ENCODE data around the gene CSH1.
"Not testable (repeated sequence)": the region's sequence is repeated elsewhere in the genome, so short reads cannot be mapped to it uniquely, and the experiment has no call there.

CSH1 gene

GRCh38 chr17:63896524-63897354 is at the start of gene CSH1:
CSH1 (minus strand) TSS chr17:63896574; CDS start chr17:63896511, 63 bp downstream.
- not testable (repeated sequence) for H3K4me3 ChIP-seq (ENCODE audit: low read depth in 1 of 2, low read length in 2 of 2); H3K9ac ChIP-seq (ENCODE audit: low read length); H3K27ac ChIP-seq (ENCODE audit: low read depth, low read length); H3K9me3 ChIP-seq (ENCODE audit: low read length); H3K4me1 ChIP-seq (ENCODE audit: insufficient read depth, low read length); H3K36me3 ChIP-seq (ENCODE audit: insufficient read depth, low read length); H3K27me3 ChIP-seq (ENCODE audit: control insufficient read depth in 1 of 2, insufficient read depth in 2 of 2, low read length in 2 of 2)

DNA sequence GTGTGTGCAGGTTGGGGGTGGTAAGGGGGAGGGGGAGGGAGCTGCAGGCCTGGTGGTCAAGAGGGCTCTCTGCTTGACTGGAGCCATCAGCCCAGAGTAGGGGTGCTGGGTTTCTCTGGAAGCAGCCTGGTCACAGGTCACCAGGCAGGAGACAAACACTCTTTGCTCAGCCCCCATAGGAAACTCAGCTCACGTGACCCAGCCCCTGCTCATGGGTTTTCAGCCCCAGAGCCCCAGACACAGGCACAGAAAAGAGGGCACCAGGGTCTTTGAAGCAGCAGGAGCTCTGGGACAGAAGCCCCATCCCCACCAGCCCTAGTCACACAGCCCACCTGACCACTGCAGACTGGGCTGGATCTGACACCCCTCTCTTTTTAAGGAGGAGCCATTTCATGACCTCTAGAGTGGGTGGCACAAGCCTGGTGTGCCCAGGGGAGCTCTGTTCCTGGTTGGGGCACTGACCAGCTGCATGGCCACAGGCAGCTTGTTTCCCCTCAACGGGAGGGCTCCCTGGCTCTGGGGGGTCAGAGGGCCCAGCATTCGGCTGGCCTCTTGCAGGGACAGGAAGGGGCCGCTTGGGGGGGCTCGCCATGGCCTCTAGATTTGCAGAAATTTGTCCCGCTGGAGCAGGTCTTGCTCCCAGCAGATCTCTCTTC is 49.5 kb upstream of the CSH1 start:
- Histone ChIP-seq H3K36me3 (ENCODE audit: insufficient read depth, low read length) (no peaks in the 10 kb centered on the region), H3K27me3 (ENCODE audit: control insufficient read depth in 1 of 2, insufficient read depth in 2 of 2, low read length in 2 of 2) (no peaks in the 10 kb centered on the region), H3K4me3 (ENCODE audit: low read depth in 1 of 2, low read length in 2 of 2) (no peak overlapping the region), H3K4me1 (ENCODE audit: insufficient read depth, low read length) (no peaks in the 10 kb centered on the region), H3K27ac (ENCODE audit: low read depth, low read length) (no peak overlapping the region), H3K9me3 (ENCODE audit: low read length) (no peaks in the 10 kb centered on the region), H3K9ac (ENCODE audit: low read length) (no peak overlapping the region)

GRCh38 chr17:63944736-63945499 is 48.5 kb upstream of the CSH1 start:
- H3K36me3 ChIP-seq (ENCODE audit: insufficient read depth, low read length), result no peaks in the 10 kb centered on the region
- no peaks in the 10 kb centered on the region for H3K4me1 ChIP-seq (ENCODE audit: insufficient read depth, low read length)
- no peak overlapping the region for H3K4me3 ChIP-seq (ENCODE audit: low read depth in 1 of 2, low read length in 2 of 2)
- no peaks in the 10 kb centered on the region for H3K9me3 ChIP-seq (ENCODE audit: low read length)
- H3K27ac ChIP-seq (ENCODE audit: low read depth, low read length), result no peak overlapping the region
- H3K9ac ChIP-seq (ENCODE audit: low read length), result no peak overlapping the region
- no peaks in the 10 kb centered on the region for H3K27me3 ChIP-seq (ENCODE audit: control insufficient read depth in 1 of 2, insufficient read depth in 2 of 2, low read length in 2 of 2)

GRCh38 chr17:63943745-63944144 is 47.4 kb upstream of the CSH1 start:
- H3K27ac ChIP-seq (ENCODE audit: low read depth, low read length), result no peak overlapping the region
- H3K9me3 ChIP-seq (ENCODE audit: low read length), result no peaks in the 10 kb centered on the region
- no peak overlapping the region for H3K4me3 ChIP-seq (ENCODE audit: low read depth in 1 of 2, low read length in 2 of 2)
- no peaks in the 10 kb centered on the region for H3K4me1 ChIP-seq (ENCODE audit: insufficient read depth, low read length)
- no peaks in the 10 kb centered on the region for H3K27me3 ChIP-seq (ENCODE audit: control insufficient read depth in 1 of 2, insufficient read depth in 2 of 2, low read length in 2 of 2)
- H3K36me3 ChIP-seq (ENCODE audit: insufficient read depth, low read length), result no peaks in the 10 kb centered on the region
- no peak overlapping the region for H3K9ac ChIP-seq (ENCODE audit: low read length)

DNA sequence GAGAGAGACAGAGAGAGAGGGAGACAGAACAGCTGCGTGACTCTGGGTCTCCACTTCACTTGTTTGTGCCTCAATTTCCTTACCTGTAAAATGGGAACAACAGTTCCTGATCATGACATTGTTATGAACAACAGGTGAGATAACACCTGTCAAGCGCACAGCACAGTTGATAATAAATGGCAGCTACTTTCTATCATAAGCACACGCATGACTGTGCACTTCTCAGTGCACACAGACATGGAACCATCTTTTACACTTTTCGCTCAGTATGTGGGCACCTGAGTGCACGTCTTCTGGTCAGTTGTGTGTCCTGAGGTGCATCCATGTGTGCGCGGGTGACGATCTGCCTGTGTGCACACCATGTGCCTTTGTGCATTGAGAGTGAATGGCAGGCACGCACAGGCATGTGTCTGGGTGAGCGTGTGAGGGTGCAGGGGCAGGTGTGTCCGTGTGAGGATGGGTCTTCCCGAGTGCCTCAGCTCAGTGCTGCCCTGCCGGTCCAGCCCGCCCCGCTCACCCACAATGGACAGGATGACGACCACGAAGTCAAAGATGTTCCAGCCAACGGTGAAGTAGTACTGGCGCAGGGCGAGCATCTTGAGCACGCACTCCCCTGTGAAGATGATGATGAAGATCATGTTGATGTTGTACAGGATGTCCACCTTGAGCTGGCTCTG is 46.1 kb upstream of the CSH1 start:
- Histone ChIP-seq H3K36me3 (ENCODE audit: insufficient read depth, low read length) (no peaks in the 10 kb centered on the region), H3K4me3 (ENCODE audit: low read depth in 1 of 2, low read length in 2 of 2) (no peak overlapping the region), H3K9ac (ENCODE audit: low read length) (no peak overlapping the region), H3K4me1 (ENCODE audit: insufficient read depth, low read length) (no peaks in the 10 kb centered on the region), H3K27me3 (ENCODE audit: control insufficient read depth in 1 of 2, insufficient read depth in 2 of 2, low read length in 2 of 2) (no peaks in the 10 kb centered on the region), H3K9me3 (ENCODE audit: low read length) (no peaks in the 10 kb centered on the region), H3K27ac (ENCODE audit: low read depth, low read length) (no peak overlapping the region)

DNA sequence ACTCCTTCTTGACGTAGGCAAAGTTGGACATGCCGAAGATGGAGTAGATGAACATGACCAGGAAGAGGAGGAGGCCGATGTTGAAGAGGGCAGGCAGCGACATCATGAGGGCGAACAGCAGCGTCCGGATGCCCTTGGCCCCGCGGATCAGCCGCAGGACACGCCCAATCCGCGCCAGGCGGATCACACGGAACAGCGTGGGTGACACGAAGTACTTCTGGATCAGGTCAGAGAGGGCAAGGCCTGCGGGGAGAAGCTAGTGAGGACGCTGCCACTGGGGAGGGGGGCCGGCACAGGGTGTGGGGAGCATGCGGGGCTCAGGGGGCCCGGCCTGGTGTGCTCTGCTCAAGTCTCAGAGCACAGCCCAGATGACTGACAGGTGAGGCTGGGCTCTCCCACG is 45.4 kb upstream of the CSH1 start:
- Histone ChIP-seq H3K9ac (ENCODE audit: low read length) (no peak overlapping the region), H3K4me1 (ENCODE audit: insufficient read depth, low read length) (no peaks in the 10 kb centered on the region), H3K36me3 (ENCODE audit: insufficient read depth, low read length) (no peaks in the 10 kb centered on the region), H3K27ac (ENCODE audit: low read depth, low read length) (no peak overlapping the region), H3K27me3 (ENCODE audit: control insufficient read depth in 1 of 2, insufficient read depth in 2 of 2, low read length in 2 of 2) (no peaks in the 10 kb centered on the region), H3K4me3 (ENCODE audit: low read depth in 1 of 2, low read length in 2 of 2) (no peak overlapping the region), H3K9me3 (ENCODE audit: low read length) (no peaks in the 10 kb centered on the region)

- Histone ChIP-seq H3K9ac (ENCODE audit: low read length) (no peak overlapping the region), H3K27me3 (ENCODE audit: control insufficient read depth in 1 of 2, insufficient read depth in 2 of 2, low read length in 2 of 2) (no peaks in the 10 kb centered on the region), H3K36me3 (ENCODE audit: insufficient read depth, low read length) (no peaks in the 10 kb centered on the region), H3K4me3 (ENCODE audit: low read depth in 1 of 2, low read length in 2 of 2) (no peak overlapping the region), H3K4me1 (ENCODE audit: insufficient read depth, low read length) (no peaks in the 10 kb centered on the region), H3K9me3 (ENCODE audit: low read length) (no peaks in the 10 kb centered on the region), H3K27ac (ENCODE audit: low read depth, low read length) (no peak overlapping the region)
Measured at GRCh38 chr17:63941162-63941561, 44.8 kb upstream of the CSH1 start.

DNA sequence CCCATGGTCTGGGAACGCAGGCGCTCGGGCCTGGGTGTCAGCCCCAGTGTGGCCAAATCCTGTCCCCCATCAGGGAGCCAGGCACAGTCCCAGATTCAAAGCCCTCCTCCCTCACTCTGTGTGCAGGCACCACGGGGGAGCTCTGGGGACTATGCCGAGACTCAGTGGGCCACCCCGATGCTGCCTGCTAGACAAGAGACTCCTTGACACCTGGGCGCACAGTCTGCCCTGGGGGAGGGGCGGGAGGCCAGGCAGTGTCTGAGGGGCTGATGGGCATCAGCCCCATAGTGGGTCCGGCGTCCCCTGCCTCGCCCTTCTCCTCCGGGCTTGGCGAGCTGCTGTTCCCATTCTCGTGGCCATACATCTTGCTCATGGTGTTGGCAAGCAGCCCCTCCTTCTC is 44.2 kb upstream of the CSH1 start:
- no peak overlapping the region for H3K27ac ChIP-seq (ENCODE audit: low read depth, low read length)

GRCh38 chr17:63939884-63940283 is 43.5 kb upstream of the CSH1 start:
- no peak overlapping the region for H3K4me3 ChIP-seq (ENCODE audit: low read depth in 1 of 2, low read length in 2 of 2)
- H3K4me1 ChIP-seq (ENCODE audit: insufficient read depth, low read length), result no peaks in the 10 kb centered on the region
- no peaks in the 10 kb centered on the region for H3K36me3 ChIP-seq (ENCODE audit: insufficient read depth, low read length)
- no peaks in the 10 kb centered on the region for H3K9me3 ChIP-seq (ENCODE audit: low read length)
- no peaks in the 10 kb centered on the region for H3K27me3 ChIP-seq (ENCODE audit: control insufficient read depth in 1 of 2, insufficient read depth in 2 of 2, low read length in 2 of 2)
- H3K27ac ChIP-seq (ENCODE audit: low read depth, low read length), result no peak overlapping the region
- no peak overlapping the region for H3K9ac ChIP-seq (ENCODE audit: low read length)

More for the DNA sequence above, 44.2 kb upstream of the CSH1 start:
- no peak overlapping the region for H3K4me3 ChIP-seq (ENCODE audit: low read depth in 1 of 2, low read length in 2 of 2)
- H3K9me3 ChIP-seq (ENCODE audit: low read length), result no peaks in the 10 kb centered on the region
- no peaks in the 10 kb centered on the region for H3K4me1 ChIP-seq (ENCODE audit: insufficient read depth, low read length)
- no peaks in the 10 kb centered on the region for H3K27me3 ChIP-seq (ENCODE audit: control insufficient read depth in 1 of 2, insufficient read depth in 2 of 2, low read length in 2 of 2)
- no peak overlapping the region for H3K9ac ChIP-seq (ENCODE audit: low read length)
- no peaks in the 10 kb centered on the region for H3K36me3 ChIP-seq (ENCODE audit: insufficient read depth, low read length)

GRCh38 chr17:63939401-63939800 is 43.0 kb upstream of the CSH1 start:
- Histone ChIP-seq H3K36me3 (ENCODE audit: insufficient read depth, low read length) (no peaks in the 10 kb centered on the region), H3K9ac (ENCODE audit: low read length) (no peak overlapping the region), H3K9me3 (ENCODE audit: low read length) (no peaks in the 10 kb centered on the region), H3K27me3 (ENCODE audit: control insufficient read depth in 1 of 2, insufficient read depth in 2 of 2, low read length in 2 of 2) (no peaks in the 10 kb centered on the region), H3K4me1 (ENCODE audit: insufficient read depth, low read length) (no peaks in the 10 kb centered on the region), H3K27ac (ENCODE audit: low read depth, low read length) (no peak overlapping the region), H3K4me3 (ENCODE audit: low read depth in 1 of 2, low read length in 2 of 2) (no peak overlapping the region)

DNA sequence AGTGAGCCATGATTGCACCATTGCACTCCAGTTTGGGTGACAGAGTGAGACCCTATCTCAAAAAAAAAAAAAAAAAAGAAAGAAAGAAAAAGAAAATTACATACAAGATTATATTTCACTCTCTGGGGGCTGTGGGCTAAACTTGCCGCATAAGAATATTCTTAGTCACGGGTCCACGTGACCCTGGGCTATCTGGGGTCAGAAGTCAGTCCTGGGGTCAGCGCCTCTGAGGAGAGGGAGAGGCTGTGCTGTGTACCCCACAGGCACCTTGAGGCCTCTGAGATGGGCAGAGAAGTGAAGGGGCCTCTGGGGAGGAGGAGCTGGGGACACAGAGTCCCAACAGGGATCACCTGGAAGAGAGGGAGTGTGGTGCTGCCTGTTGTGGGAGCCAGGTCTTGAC is 41.5 kb upstream of the CSH1 start:
- Histone ChIP-seq H3K4me1 (ENCODE audit: insufficient read depth, low read length) (no peaks in the 10 kb centered on the region), H3K9ac (ENCODE audit: low read length) (no peak overlapping the region), H3K4me3 (ENCODE audit: low read depth in 1 of 2, low read length in 2 of 2) (no peak overlapping the region), H3K36me3 (ENCODE audit: insufficient read depth, low read length) (no peaks in the 10 kb centered on the region), H3K9me3 (ENCODE audit: low read length) (no peaks in the 10 kb centered on the region), H3K27me3 (ENCODE audit: control insufficient read depth in 1 of 2, insufficient read depth in 2 of 2, low read length in 2 of 2) (no peaks in the 10 kb centered on the region), H3K27ac (ENCODE audit: low read depth, low read length) (no peak overlapping the region)
